GM12891 (cell line): ENCODE data around the gene ILDR2.

Source experiments
- DNase-seq: peaks from one replicate; pipeline ENCODE4 v3.0.0; 2011; ENCODE audit warnings: low spot score; ENCODE audit not compliant: insufficient read length
- FAIRE-seq: peaks from 2 replicates; lab custom pipeline; 2011; peaks lifted over from hg19 to GRCh38; lab: Jason Lieb, UNC
- PAX5 ChIP-seq: IDR thresholded peaks from 2 replicates; pipeline ENCODE4 v1.6.1; 2011; ENCODE audit warnings: low read length, moderate library complexity, mild to moderate bottlenecking; ENCODE audit not compliant: insufficient read depth, severe bottlenecking
- POLR2A ChIP-seq: IDR thresholded peaks from 2 replicates; pipeline ENCODE4 v1.6.1; 2011; ENCODE audit warnings: low read depth, low read length, control low read depth
- POLR2AphosphoS5 ChIP-seq: IDR thresholded peaks from 2 replicates; pipeline ENCODE4 v1.6.1; 2011; ENCODE audit warnings: low read depth, low read length, control low read depth
- POU2F2 ChIP-seq: IDR thresholded peaks from 2 replicates; pipeline ENCODE4 v1.6.1; 2011; ENCODE audit warnings: low read depth, mild to moderate bottlenecking, control low read depth, low read length, moderate library complexity
- SPI1 ChIP-seq: IDR thresholded peaks from 2 replicates; pipeline ENCODE4 v1.6.1; 2011; ENCODE audit warnings: low read depth, low read length, control low read depth
- TAF1 ChIP-seq: IDR thresholded peaks from 2 replicates; pipeline ENCODE4 v1.6.1; 2011; ENCODE audit warnings: low read depth, low read length, control low read depth

Gene ILDR2

GRCh38 chr1:166950156-166950555 lies 25.2 kb downstream of the ILDR2 start:
- no peak for TF ChIP-seq POLR2A
- TF ChIP-seq POU2F2, result no peak
- no peak for TF ChIP-seq POLR2AphosphoS5
- TF ChIP-seq TAF1, result no peak
- TF ChIP-seq PAX5, result no peak
- no peak for TF ChIP-seq SPI1
- DNase-seq (no peak), FAIRE-seq (no peak)

DNA sequence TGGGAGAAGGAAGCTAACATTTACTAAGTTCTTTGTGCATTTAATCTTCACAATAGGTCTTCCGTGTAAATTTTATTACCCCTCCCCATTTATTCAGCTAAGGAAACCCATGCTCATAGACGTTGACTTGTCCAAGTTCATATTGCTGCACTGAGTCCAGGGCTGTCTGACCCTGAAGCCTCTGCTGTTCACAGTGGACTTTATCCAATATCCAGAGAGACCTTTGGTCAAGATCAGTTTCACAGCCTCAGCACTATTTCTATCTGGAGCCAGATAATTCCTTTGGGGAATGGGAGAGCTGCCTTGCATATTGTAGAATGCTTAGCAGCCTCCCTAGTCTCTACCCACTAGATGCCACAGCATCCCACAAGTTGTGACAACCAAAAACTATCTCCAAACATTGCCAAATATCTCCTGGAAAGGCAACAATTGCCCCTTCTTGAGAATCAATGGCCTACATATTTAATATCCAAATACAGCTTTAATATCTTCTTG lies 26.4 kb downstream of the ILDR2 start:
- DNase-seq, result no peak
- FAIRE-seq, result no peak
- TF ChIP-seq TAF1 (no peak), POU2F2 (no peak), PAX5 (no peak), POLR2A (no peak), SPI1 (no peak), POLR2AphosphoS5 (no peak)

GRCh38 chr1:166947398-166948043 lies 27.8 kb downstream of the ILDR2 start:
- no peak for TF ChIP-seq POLR2A
- no peak for TF ChIP-seq TAF1
- TF ChIP-seq POU2F2, result no peak
- no peak for TF ChIP-seq PAX5
- no peak for TF ChIP-seq SPI1
- no peak for TF ChIP-seq POLR2AphosphoS5
- DNase-seq (no peak), FAIRE-seq (peak; percentile 9)

DNA sequence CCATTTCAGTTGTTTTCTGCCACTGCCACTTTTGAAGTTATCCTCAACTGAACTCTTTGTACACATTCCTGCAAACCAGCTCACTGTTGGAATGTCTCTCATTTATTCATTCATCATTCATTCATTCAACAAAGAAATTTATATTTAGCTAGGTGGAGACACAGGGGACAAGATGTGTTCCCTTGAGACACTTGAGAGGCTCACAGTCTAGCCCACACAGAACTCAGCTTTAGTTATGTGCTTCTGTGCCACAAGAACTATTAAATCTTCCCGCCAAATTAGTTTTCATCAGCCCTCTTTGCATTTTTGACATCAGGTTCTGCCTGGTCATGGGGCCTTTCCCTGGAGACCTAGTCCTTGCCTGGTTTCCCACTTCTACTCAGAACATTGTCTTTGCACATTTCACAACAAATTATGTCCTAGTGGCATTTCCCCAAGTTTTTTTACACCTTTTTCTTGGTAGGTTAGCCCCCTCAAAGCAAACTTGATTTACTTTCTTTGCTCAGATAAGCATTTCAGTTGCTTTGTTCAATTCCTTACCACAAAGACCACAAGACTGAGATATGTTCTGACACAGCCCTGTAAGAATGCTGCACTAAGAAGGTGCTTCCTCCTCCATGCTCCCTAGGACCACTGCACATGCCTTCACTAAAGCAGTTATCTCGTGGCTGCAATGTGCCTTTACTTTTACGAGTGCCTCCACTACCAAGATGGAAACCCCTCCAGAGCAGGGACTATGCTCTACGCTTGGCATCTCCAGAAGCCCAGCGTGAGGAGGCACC lies 31.0 kb downstream of the ILDR2 start:
- TF ChIP-seq TAF1, result no peak
- TF ChIP-seq SPI1, result no peak
- TF ChIP-seq POLR2A, result no peak
- TF ChIP-seq POU2F2, result no peak
- TF ChIP-seq POLR2AphosphoS5, result no peak
- no peak for TF ChIP-seq PAX5
- DNase-seq, result no peak
- no peak for FAIRE-seq

GRCh38 chr1:166939741-166940375 lies 35.5 kb downstream of the ILDR2 start:
- no peak for DNase-seq
- TF ChIP-seq PAX5, result no peak
- FAIRE-seq, result no peak

DNA sequence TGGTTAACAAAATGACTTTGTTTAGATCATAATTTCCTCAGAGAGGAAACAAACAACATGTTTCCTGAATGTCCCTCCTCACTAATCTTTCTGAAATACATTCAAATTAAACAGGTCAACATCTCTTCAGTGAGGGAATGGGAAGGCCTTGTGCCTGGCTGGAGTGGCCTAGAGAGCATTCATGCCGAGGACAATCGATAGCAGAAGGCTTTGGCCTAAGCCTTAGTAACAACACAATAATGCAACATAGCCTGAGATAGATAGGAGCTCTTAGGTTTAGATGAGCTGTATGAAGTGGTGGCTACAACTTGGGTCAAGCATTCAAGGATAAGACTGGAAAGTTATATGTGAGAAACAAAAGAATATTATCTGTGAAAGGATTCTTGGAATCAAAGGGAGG lies 37.4 kb downstream of the ILDR2 start:
- DNase-seq (no peak), FAIRE-seq (no peak)
- no peak for TF ChIP-seq TAF1
- TF ChIP-seq SPI1, result no peak
- no peak for TF ChIP-seq POU2F2
- TF ChIP-seq POLR2A, result no peak
- TF ChIP-seq PAX5, result no peak
- TF ChIP-seq POLR2AphosphoS5, result no peak

GRCh38 chr1:166937329-166937728 lies 38.0 kb downstream of the ILDR2 start:
- TF ChIP-seq POU2F2, result no peak
- TF ChIP-seq SPI1, result no peak
- TF ChIP-seq POLR2AphosphoS5, result no peak
- no peak for TF ChIP-seq POLR2A
- no peak for TF ChIP-seq TAF1
- TF ChIP-seq PAX5, result no peak

DNA sequence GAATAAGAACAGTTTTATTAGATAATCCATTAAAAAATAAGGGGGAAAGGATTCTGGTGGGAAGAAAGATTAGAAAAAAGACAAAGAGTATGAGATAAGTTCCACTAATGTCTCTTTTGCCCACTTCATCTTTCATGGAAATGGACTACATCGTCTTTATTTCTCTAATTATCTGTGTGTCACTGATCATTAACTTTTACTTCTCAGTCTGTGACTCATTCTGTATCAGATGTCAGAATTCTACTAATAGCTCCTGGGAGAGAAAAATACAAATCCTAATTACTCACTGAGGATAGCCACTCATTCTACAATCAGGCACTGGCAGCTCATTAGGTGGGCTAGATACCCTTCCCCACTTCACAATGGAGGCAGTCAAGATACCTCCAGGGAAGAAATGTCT lies 41.7 kb downstream of the ILDR2 start:
- no peak for DNase-seq
- no peak for TF ChIP-seq PAX5
- TF ChIP-seq TAF1, result no peak
- no peak for TF ChIP-seq POLR2A
- TF ChIP-seq SPI1, result no peak
- FAIRE-seq, result no peak

More at GRCh38 chr1:166937329-166937728, 38.0 kb downstream of the ILDR2 start:
- DNase-seq (no peak), FAIRE-seq (no peak)

- TF ChIP-seq PAX5 (no peak), POLR2A (no peak), TAF1 (no peak), POLR2AphosphoS5 (no peak), POU2F2 (no peak), SPI1 (no peak)
- no peak for DNase-seq
- no peak for FAIRE-seq
Measured at GRCh38 chr1:166933140-166933539, 42.2 kb downstream of the ILDR2 start.

DNA sequence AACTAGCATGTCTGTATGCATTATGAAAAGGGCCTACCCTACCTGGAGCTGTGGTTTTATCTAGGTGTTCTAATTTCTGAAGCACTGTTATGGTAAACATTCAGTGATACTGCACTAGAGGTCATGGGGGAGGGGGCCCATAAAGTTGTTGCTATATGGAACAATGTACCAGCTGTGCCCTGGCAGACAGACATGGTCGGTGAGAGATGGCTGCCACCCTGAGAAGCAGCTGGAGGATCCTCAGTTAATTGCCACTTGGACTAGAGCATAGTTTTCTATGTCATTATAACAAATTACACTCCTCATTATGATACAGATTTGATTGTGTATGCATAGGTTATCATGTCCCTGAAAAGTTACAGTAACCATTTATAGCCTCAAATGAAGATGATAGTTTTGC lies 45.4 kb downstream of the ILDR2 start:
- TF ChIP-seq POLR2A (no peak), POLR2AphosphoS5 (no peak), PAX5 (no peak), SPI1 (no peak), POU2F2 (no peak), TAF1 (no peak)
- DNase-seq (no peak), FAIRE-seq (no peak)
